ENCODE data around the gene MTHFS.
"Not testable (repeated sequence)": the region's sequence is repeated elsewhere in the genome, so short reads cannot be mapped to it uniquely, and the experiment has no call there.

MTHFS gene

DNA sequence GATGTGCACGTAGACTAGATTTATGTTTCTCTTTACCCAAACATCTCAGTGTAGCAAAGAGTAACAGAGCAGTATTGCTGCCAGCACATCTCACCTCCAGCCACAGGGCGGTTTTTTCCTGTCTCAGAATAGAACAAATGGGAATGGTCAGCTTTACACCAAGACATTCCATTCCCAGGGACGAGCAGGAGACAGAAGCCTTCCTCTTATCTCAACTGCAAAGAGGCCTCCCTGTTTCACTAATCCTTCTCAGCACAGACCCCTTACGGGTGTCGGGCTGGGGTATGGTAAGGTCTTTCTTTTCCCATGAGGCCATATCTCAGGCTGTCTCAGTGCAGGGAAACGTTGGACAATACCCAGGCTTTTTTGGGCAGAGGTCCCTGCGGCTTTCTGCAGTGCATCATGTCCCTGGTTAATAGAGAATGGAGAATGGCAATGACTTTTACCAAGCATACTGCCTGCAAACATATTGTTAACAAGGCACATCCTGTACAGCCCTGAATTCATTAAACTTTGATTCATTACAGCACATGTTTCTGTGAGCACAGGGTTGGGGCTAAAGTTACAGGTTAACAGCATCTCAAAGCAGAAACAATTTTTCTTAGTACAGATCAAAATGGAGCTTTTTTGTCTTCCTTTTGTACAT lies 38.9 kb upstream of the MTHFS start:
- H3K4me1 ChIP-seq (ENCODE audit: control extremely low read depth in 1 of 4, control insufficient read depth in 4 of 4, insufficient read depth in 4 of 4, low read length in 3 of 4); POLR2A ChIA-PET; CTCF ChIA-PET: not testable (repeated sequence)

GRCh38 chr15:79933231-79933630 lies 36.4 kb upstream of the MTHFS start:
- Histone ChIP-seq H3K36me3 (ENCODE audit: control insufficient read depth in 4 of 4, insufficient read depth in 4 of 4, low read length in 3 of 4) (no peaks in the 10 kb centered on the region), H3K4me1 (ENCODE audit: control extremely low read depth in 1 of 4, control insufficient read depth in 4 of 4, insufficient read depth in 4 of 4, low read length in 3 of 4) (peaks cover 0 to 5% (median 2%) of the 10 kb centered on the region in 4 experiments), H3K27me3 (replicated peaks in 2 of 5; ENCODE audit: control insufficient read depth in 4 of 5, insufficient read depth in 5 of 5, low read length in 4 of 5) (no peaks in the 10 kb centered on the region), H3K27ac (ENCODE audit: insufficient read depth in 1 of 2, low read depth in 1 of 2, low read length in 2 of 2, poor library complexity in 1 of 2, severe bottlenecking in 2 of 2) (no peak overlapping the region), H3K9me3 (ENCODE audit: control extremely low read depth in 1 of 5, control insufficient read depth in 4 of 5, insufficient read depth in 2 of 5, low read depth in 1 of 5, low read length in 4 of 5) (no peaks in the 10 kb centered on the region), H3K4me3 (ENCODE audit: control insufficient read depth in 1 of 7, extremely low read depth in 1 of 7, insufficient read depth in 4 of 7, low read depth in 2 of 7, low read length in 6 of 7) (no peak overlapping the region)
- 97% methylated on average over 3 of the region's 3 CpGs for WGBS (ENCODE audit: insufficient coverage)
- CTCF ChIA-PET = interaction anchor here (0.9 kb wide), 2 partner anchors 14 to 59 kb away, joined by 3 read pairs; no protein-coding TSS in a partner anchor
- no peak for DNase-seq
- POLR2A ChIA-PET = interaction anchor here (1.4 kb wide), 1 partner anchor 10 kb away, joined by 3 read pairs; no protein-coding TSS in a partner anchor

More for the DNA sequence above, 38.9 kb upstream of the MTHFS start:
- DNase-seq; H3K36me3 ChIP-seq (ENCODE audit: control insufficient read depth in 4 of 4, insufficient read depth in 4 of 4, low read length in 3 of 4); H3K27ac ChIP-seq (ENCODE audit: insufficient read depth in 1 of 2, low read depth in 1 of 2, low read length in 2 of 2, poor library complexity in 1 of 2, severe bottlenecking in 2 of 2); H3K4me3 ChIP-seq (ENCODE audit: control insufficient read depth in 1 of 7, extremely low read depth in 1 of 7, insufficient read depth in 4 of 7, low read depth in 2 of 7, low read length in 6 of 7); H3K27me3 ChIP-seq (replicated peaks in 2 of 5; ENCODE audit: control insufficient read depth in 4 of 5, insufficient read depth in 5 of 5, low read length in 4 of 5); H3K9me3 ChIP-seq (ENCODE audit: control extremely low read depth in 1 of 5, control insufficient read depth in 4 of 5, insufficient read depth in 2 of 5, low read depth in 1 of 5, low read length in 4 of 5): not testable (repeated sequence)
- WGBS (ENCODE audit: insufficient coverage) = 86% methylated on average over 5 of the region's 7 CpGs

- Histone ChIP-seq H3K27ac (ENCODE audit: insufficient read depth in 1 of 2, low read depth in 1 of 2, low read length in 2 of 2, poor library complexity in 1 of 2, severe bottlenecking in 2 of 2) (no peak overlapping the region), H3K27me3 (replicated peaks in 2 of 5; ENCODE audit: control insufficient read depth in 4 of 5, insufficient read depth in 5 of 5, low read length in 4 of 5) (no peaks in the 10 kb centered on the region), H3K36me3 (ENCODE audit: control insufficient read depth in 4 of 4, insufficient read depth in 4 of 4, low read length in 3 of 4) (no peaks in the 10 kb centered on the region), H3K9me3 (ENCODE audit: control extremely low read depth in 1 of 5, control insufficient read depth in 4 of 5, insufficient read depth in 2 of 5, low read depth in 1 of 5, low read length in 4 of 5) (no peaks in the 10 kb centered on the region), H3K4me3 (ENCODE audit: control insufficient read depth in 1 of 7, extremely low read depth in 1 of 7, insufficient read depth in 4 of 7, low read depth in 2 of 7, low read length in 6 of 7) (no peak overlapping the region), H3K4me1 (ENCODE audit: control extremely low read depth in 1 of 4, control insufficient read depth in 4 of 4, insufficient read depth in 4 of 4, low read length in 3 of 4) (peaks cover 0 to 5% (median 2%) of the 10 kb centered on the region in 4 experiments)
- ChIA-PET CTCF (no interaction called here), POLR2A (no interaction called here)
- 88% methylated on average over 5 of the region's 5 CpGs for WGBS (ENCODE audit: insufficient coverage)
- DNase-seq = no peak
Observed at GRCh38 chr15:79932447-79932846, 35.6 kb upstream of the MTHFS start.

DNA sequence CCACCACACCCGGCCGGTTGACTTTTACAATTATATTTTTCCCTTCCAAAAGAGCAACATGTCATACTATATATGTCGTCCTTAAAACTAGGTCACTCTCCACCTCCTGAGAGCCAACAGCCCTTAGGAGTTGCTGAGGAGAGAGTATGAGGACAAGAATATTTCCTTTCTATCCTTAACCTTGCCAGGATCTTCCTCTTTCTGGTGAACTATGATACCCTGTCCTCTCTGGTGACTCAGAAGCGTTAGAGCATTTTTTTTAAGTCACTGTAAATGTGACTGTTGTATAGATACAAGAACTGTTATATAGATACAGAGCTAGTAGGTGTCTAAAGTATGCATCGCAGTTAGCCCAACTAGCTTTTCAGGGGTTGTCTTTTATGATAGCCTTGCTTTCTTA lies 33.7 kb upstream of the MTHFS start:
- no peaks in the 10 kb centered on the region for H3K27me3 ChIP-seq (replicated peaks in 2 of 5; ENCODE audit: control insufficient read depth in 4 of 5, insufficient read depth in 5 of 5, low read length in 4 of 5)
- no peak overlapping the region for H3K27ac ChIP-seq (ENCODE audit: insufficient read depth in 1 of 2, low read depth in 1 of 2, low read length in 2 of 2, poor library complexity in 1 of 2, severe bottlenecking in 2 of 2)
- H3K36me3 ChIP-seq (ENCODE audit: control insufficient read depth in 4 of 4, insufficient read depth in 4 of 4, low read length in 3 of 4) = no peaks in the 10 kb centered on the region
- ChIA-PET POLR2A (no interaction called here), CTCF (no interaction called here)
- peaks cover 0 to 5% (median 2%) of the 10 kb centered on the region in 4 experiments for H3K4me1 ChIP-seq (ENCODE audit: control extremely low read depth in 1 of 4, control insufficient read depth in 4 of 4, insufficient read depth in 4 of 4, low read length in 3 of 4)
- WGBS (ENCODE audit: insufficient coverage) = 93% methylated on average over 2 of the region's 5 CpGs
- H3K4me3 ChIP-seq (ENCODE audit: control insufficient read depth in 1 of 7, extremely low read depth in 1 of 7, insufficient read depth in 4 of 7, low read depth in 2 of 7, low read length in 6 of 7) = no peak overlapping the region
- no peaks in the 10 kb centered on the region for H3K9me3 ChIP-seq (ENCODE audit: control extremely low read depth in 1 of 5, control insufficient read depth in 4 of 5, insufficient read depth in 2 of 5, low read depth in 1 of 5, low read length in 4 of 5)
- no peak for DNase-seq

DNA sequence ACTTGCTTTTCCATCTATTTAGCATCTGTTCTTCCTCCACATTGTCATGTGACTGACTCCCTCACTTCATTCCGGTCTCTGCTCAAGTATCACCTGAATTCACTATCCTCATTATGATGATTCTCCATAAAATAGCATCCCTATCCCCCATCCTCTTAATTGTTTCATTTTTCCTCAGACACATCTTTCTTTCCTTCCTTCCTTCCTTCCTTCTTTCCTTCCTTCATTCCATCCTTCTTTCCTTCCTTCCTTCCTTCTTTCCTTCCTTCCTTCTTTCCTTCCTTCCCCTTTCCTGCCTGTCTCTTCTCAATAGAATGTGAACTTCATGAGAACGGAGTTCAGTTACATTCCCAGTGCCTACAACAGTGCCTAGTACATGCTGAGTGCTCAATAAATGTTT lies 32.6 kb upstream of the MTHFS start:
- Histone ChIP-seq H3K27ac (ENCODE audit: insufficient read depth in 1 of 2, low read depth in 1 of 2, low read length in 2 of 2, poor library complexity in 1 of 2, severe bottlenecking in 2 of 2) (no peak overlapping the region), H3K36me3 (ENCODE audit: control insufficient read depth in 4 of 4, insufficient read depth in 4 of 4, low read length in 3 of 4) (no peaks in the 10 kb centered on the region), H3K9me3 (ENCODE audit: control extremely low read depth in 1 of 5, control insufficient read depth in 4 of 5, insufficient read depth in 2 of 5, low read depth in 1 of 5, low read length in 4 of 5) (no peaks in the 10 kb centered on the region), H3K4me3 (ENCODE audit: control insufficient read depth in 1 of 7, extremely low read depth in 1 of 7, insufficient read depth in 4 of 7, low read depth in 2 of 7, low read length in 6 of 7) (no peak overlapping the region), H3K4me1 (ENCODE audit: control extremely low read depth in 1 of 4, control insufficient read depth in 4 of 4, insufficient read depth in 4 of 4, low read length in 3 of 4) (peaks cover 2 to 10% (median 4%) of the 10 kb centered on the region in 4 experiments), H3K27me3 (replicated peaks in 2 of 5; ENCODE audit: control insufficient read depth in 4 of 5, insufficient read depth in 5 of 5, low read length in 4 of 5) (no peaks in the 10 kb centered on the region)
- POLR2A ChIA-PET = no interaction called here
- CTCF ChIA-PET = no interaction called here
- DNase-seq = no peak
- WGBS (ENCODE audit: insufficient coverage) = 100% methylated on average over 2 of the region's 2 CpGs

DNA sequence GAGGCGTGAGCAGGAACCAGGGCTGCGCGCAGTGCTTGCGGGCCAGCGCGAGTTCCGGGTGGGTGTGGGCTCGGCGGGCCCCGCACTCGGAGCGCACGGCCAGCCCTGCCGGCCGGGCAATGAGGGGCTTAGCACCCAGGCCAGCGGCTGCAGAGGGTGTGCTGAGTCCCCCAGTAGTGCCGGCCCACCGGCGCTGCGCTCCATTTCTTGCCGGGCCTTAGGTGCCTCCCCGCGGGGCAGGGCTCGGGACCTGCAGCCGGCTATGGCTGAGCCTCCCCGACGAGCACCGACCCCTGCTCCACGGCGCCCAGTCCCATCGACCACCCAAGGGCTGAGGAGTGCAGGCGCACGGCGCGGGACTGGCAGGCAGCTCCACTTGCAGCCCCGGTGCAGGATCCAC lies 29.3 kb upstream of the MTHFS start:
- H3K4me1 ChIP-seq (ENCODE audit: control extremely low read depth in 1 of 4, control insufficient read depth in 4 of 4, insufficient read depth in 4 of 4, low read length in 3 of 4) = peaks cover 5 to 16% (median 12%) of the 10 kb centered on the region in 4 experiments
- POLR2A ChIA-PET; H3K4me3 ChIP-seq (ENCODE audit: control insufficient read depth in 1 of 7, extremely low read depth in 1 of 7, insufficient read depth in 4 of 7, low read depth in 2 of 7, low read length in 6 of 7); CTCF ChIA-PET; H3K27me3 ChIP-seq (replicated peaks in 2 of 5; ENCODE audit: control insufficient read depth in 4 of 5, insufficient read depth in 5 of 5, low read length in 4 of 5); DNase-seq; H3K27ac ChIP-seq (ENCODE audit: insufficient read depth in 1 of 2, low read depth in 1 of 2, low read length in 2 of 2, poor library complexity in 1 of 2, severe bottlenecking in 2 of 2); H3K36me3 ChIP-seq (ENCODE audit: control insufficient read depth in 4 of 4, insufficient read depth in 4 of 4, low read length in 3 of 4): not testable (repeated sequence)
- H3K9me3 ChIP-seq (ENCODE audit: control extremely low read depth in 1 of 5, control insufficient read depth in 4 of 5, insufficient read depth in 2 of 5, low read depth in 1 of 5, low read length in 4 of 5) = peaks cover 0 to 11% (median 7%) of the 10 kb centered on the region in 5 experiments
- 98% methylated on average over 20 of the region's 36 CpGs for WGBS (ENCODE audit: insufficient coverage)

DNA sequence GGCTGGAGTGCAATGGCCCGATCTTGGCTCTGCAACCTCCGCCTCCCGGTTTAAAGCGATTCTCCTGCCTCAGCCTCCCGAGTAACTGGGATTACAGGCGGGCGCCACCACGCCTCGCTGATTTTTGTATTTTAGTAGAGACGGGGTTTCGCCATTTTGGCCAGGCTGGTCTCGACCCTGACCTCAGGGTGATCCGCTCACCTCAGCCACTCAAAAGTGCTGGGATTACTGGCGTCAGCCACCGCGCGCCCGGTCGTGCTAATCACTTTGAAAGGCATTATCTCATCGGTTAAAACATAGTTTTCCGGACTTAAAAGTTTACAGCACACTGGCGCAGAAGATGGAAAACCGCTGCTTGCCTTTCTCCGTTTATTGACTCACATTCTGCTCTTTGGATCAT lies 27.6 kb upstream of the MTHFS start:
- WGBS (ENCODE audit: insufficient coverage) = 94% methylated on average over 20 of the region's 24 CpGs
- POLR2A ChIA-PET = no interaction called here
- H3K36me3 ChIP-seq (ENCODE audit: control insufficient read depth in 4 of 4, insufficient read depth in 4 of 4, low read length in 3 of 4) = peaks cover 0 to 19% (median 7%) of the 10 kb centered on the region in 4 experiments
- peaks cover 5 to 16% (median 12%) of the 10 kb centered on the region in 4 experiments for H3K4me1 ChIP-seq (ENCODE audit: control extremely low read depth in 1 of 4, control insufficient read depth in 4 of 4, insufficient read depth in 4 of 4, low read length in 3 of 4)
- H3K4me3 ChIP-seq (ENCODE audit: control insufficient read depth in 1 of 7, extremely low read depth in 1 of 7, insufficient read depth in 4 of 7, low read depth in 2 of 7, low read length in 6 of 7) = peak overlapping the region in 6 of 7 experiments; percentile 65 to 94 (median 91)
- H3K27me3 ChIP-seq (replicated peaks in 2 of 5; ENCODE audit: control insufficient read depth in 4 of 5, insufficient read depth in 5 of 5, low read length in 4 of 5) = no peaks in the 10 kb centered on the region
- H3K27ac ChIP-seq (ENCODE audit: insufficient read depth in 1 of 2, low read depth in 1 of 2, low read length in 2 of 2, poor library complexity in 1 of 2, severe bottlenecking in 2 of 2) = peak overlapping the region; percentile 81 to 94
- peaks cover 0 to 24% (median 16%) of the 10 kb centered on the region in 5 experiments for H3K9me3 ChIP-seq (ENCODE audit: control extremely low read depth in 1 of 5, control insufficient read depth in 4 of 5, insufficient read depth in 2 of 5, low read depth in 1 of 5, low read length in 4 of 5)
- CTCF ChIA-PET = no interaction called here
- no peak for DNase-seq

All from common myeloid progenitor, CD34-positive (primary cell).